ENCODE measurements around the gene GOLGA7B.

GRCh38 chr10:97919012-97919411, 69.4 kb downstream of the GOLGA7B start:
- TF ChIP-seq CTCF (IDR thresholded peaks at IDR 0.05) (no peak), POLR2A (IDR thresholded peaks at IDR 0.05) (no peak)

All from vagina (tissue), 2 donors.